Embryonic facial prominence (tissue), 1 donor: ENCODE measurements around the gene CEBPB.

Source experiments
- DNase-seq: peaks from one replicate; pipeline ENCODE4 v3.0.0-alpha.2; 2016; ENCODE audit errors: extremely low spot score

Gene CEBPB

DNA sequence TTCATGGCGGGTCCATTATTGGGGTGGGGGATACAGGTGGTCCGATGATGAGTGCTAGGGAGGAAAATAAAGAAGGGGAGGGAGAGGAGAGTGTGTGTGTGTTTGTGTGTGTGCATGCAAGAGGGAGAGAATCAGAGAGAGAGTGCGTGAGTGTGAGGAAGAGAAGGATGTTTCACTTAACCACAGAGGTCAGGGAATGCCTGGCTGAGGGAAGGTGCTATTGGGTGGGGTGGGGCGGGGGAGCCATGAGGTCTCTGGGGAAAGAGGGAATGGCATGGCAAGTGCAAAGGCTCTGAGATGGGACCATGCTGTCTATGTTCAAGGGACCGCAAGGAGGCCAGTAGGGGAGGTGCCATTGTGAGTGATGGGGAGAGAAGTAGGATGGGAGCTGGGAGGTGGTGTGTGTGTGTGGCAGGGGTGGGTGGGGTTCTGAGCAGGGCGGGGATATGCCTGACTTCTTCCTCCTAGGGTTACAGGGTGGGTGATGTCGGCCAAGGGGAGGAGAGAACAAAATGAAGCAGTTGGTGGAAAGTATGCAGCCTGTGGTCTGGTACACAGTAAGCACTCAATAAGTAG is 23.0 kb downstream of the CEBPB start:
- DNase-seq: no peak

DNA sequence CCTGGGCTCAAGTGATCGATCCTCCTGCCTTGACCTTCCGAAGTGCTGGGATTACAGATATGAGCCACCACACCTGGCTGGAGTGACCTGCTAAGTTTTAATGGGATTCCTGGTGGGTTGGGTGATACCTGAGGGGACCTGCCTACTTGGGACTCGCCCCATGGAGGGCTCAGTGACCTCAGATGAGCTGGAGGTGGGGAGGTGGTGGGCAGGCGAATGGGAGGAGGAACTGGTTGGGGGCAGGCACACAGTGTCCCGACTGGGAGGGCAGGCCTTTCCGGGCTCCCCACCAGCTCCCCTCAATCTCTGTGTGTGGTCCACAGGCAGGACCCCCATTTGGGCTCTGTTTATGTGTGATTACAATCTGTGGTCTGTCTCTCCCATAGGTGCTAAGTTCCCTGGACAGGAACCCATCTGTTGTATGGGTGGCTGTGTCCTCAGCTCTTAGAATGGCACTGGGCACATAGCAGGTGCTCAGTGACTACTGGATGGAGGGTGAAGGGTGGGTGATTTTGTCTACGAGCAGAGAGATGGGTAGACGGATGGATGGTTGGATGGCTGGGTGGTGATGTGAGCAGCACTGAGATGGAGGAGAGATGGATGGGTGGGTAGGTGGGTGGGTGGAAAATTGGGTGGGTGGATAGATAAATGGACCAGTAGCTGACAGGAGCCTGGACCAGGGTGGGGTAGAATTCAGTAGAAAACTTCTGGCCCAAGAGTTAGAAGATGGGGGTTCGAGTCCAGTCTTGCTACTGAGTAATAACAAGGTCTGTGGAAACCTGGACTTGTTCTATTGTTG is 23.8 kb downstream of the CEBPB start:
- DNase-seq: no peak

DNA sequence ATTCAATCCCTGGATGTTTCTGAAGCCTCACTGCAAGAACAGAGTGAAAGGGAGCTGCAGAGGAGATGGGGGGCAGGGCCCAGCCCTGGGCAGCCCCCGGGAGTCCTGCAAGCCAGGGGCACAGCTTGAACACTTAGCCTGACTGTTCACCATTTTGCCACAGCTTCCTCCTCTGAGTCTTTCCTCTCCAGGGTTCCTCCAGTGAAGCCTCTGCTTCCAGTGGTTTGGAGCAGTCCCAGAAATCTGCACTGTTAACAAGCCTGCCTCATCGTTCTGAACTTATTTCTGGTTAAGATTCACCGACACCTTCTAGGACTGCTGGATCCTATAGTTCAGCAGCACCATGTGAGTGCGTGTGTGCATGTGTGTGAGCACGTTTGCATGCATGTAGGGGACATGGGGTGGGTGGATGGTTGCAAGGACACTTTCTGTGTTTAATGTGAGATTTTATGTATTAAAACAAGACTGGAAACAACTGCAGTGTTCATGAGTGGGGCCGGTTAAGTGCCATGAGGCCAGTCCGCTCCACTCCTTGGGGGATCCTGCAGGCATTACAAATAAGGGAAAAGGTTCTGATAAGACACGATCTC is 24.6 kb downstream of the CEBPB start:
- DNase-seq: no peak

DNA sequence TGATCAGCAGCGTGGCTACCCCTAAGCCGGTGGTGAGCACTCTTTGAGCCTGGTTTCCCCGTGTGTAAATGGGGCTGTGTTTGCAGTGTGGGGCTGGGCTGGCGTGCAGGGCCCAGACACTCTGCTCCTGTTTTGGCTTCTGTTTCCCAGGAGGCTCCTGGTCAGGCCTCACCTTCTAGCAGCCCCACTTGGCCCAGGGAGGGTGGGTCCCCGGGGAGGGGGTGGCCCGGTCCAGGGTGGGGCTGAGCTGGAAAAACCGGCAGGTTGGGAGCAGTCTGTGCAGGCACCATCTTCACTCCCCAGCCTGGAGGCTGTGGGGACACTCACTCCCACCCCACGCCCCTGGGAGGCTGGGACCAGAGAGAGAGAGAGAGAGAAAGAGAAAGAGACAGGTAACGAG is 25.3 kb downstream of the CEBPB start:
- DNase-seq: no peak

DNA sequence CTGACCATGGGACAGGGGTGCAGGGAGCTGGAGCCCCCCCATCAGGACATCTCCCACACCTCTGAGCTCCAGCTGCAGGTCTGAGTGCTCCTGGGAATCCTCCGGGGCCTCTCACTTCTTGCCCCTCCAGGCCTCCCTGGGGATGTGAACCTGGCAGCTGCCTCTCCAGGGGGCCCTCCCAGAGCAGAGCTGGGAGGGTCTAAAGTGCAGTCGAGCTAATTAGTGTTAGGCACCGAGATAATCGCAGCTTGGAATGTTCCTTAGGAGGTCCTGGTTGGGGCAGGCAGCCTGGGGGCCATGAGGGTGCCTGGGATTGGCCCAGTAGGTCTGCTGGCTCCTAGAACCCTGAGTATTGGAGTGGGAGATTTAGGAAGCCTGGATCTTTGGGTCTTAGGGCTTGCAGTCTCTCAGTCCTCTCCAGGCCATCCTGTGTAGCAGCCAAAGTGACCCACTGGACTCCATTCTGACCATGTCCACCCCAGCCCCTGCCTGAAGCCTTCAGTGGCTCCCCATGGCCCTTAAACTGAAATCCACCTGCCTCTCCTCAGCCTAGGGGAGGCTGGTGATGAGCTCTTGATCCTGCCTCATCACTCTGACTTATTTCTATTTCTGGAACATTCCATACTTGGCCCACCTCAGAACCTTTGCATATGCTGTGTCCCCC is 26.0 kb downstream of the CEBPB start:
- no peak for DNase-seq

DNA sequence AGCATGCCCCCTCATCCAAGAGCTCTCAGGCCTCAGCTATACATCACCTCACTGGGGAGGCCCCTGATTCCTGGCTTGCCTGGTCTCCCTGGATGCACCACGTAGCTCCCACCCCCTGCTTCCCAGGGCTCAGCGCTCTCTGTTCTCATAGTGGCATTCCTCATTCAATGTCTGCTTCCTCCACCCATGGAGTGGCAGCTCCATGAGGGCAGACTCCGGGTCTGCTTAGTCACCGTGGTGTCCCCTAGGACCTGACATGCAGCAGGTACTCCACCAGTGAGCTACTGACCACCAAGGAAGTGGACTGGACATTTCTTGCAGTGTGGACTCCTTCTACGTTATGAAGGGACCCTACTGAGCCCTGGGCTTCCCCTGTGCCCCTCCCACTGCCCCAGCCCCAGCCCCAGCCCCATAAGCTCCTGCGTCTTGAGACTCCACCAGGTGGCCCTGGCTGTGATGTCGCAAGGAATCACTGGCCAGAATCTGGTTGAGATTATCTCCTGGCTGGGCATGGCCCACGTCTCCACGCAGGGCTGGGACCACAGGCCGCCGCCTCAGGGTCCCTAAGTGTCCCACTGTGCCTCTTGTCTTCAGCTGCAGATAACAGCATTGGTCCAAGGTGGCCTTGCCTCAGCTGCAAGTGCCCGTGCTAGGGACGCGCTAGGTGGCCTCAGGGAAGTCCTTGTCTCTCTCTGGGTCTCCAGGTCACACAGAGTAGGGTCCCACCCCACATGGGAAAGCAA is 26.7 kb downstream of the CEBPB start:
- no peak for DNase-seq

DNA sequence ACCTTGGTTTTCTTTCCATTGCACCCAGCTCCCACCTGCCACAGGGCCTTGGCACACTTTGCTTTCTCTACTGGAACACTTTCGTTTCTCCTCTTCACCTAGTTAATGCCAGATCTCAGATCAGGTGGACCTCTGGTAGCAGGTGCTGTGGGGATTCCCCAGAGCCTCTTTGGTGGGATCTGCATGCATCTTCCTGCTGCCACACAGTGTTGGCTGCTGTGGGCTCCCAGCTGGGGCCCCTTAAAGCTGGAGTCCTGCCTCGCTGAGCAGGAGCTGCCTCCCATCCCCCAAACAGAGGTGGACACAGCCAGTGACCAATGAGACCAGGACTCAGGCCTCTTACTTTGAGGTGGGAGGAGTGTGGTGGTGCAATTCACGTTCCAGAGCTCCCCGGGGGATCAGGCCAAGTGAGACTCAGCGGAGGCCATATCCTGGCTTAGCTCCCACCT is 28.4 kb downstream of the CEBPB start:
- no peak for DNase-seq

DNA sequence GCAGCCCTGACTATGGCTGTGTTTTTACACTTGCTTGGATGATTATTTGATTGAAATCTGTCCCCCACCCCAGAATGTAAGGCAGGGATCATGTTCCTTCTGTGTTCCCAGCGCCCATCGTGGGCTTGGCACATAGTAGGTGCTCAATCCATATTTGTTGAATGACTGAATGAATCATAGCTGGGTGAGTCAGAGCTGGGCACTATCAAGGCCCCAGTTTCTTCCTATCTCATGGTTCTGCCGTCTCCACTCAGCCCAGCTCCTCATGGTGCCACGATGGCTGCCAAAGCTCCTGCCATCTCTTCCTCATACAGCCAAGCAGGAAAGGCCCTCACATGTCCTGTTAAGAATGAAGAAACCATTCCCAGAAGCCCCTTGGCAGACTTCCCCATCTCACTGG is 29.0 kb downstream of the CEBPB start:
- DNase-seq: no peak

DNA sequence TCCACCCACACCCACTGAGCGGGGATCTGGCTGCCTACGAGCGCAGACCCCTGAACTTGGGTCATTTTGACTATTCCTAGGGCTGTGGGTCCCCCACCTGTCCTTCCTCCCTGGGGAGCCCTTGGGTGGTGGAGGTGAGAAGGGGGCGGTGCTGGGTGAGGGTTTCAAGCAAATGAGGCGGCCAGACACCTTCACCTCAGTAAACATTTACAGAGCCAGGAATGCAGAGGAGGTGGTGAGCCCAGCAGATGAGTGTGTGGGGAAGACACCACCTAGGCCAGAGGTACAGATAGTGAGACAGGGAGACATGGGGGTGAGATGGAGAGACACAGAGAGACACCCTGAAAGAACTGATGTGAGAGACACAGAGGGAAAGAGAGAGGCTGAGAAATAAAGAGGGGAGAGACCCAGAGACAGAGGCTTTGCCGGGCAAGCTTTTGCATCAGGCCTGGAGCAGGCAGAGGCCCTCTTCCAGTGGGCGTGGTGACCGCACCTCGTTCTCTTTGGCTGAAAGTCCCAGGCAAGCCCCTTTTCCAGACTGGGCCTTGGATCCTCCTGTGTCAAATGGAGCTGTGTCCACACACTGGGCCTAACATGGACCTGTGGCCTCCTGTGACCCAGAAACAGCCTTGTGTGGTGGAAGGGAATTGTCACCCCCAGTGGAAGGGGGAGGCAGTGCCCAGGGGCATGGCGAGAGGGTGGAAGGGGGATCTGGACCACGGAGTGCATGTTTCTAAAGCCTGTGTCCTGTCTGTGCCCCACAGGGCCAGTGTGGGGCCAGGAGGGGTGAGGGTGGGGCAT is 29.7 kb downstream of the CEBPB start:
- no peak for DNase-seq

DNA sequence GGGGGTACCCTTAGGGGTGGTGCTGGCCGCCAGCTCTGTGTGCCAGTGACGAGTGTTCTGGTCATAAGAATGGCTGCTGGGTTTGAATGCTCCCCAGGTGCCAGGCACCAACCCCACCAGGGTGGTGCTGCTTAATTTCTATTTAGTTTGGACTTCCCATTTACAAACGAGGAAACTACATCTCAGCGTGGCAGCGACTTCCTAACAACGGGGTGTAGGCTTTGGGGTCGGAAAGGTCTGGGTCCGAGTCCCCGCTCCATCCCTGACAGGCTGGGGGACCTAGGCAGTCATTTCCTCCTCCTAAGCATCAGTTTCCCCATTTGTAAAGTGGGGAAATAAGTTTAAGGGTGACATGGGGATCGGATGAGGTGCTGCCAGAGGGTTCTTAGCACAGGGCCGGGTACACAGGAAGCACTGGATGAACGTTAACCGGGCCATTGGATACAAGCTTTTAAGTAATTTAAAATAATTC is 30.3 kb downstream of the CEBPB start:
- no peak for DNase-seq

DNA sequence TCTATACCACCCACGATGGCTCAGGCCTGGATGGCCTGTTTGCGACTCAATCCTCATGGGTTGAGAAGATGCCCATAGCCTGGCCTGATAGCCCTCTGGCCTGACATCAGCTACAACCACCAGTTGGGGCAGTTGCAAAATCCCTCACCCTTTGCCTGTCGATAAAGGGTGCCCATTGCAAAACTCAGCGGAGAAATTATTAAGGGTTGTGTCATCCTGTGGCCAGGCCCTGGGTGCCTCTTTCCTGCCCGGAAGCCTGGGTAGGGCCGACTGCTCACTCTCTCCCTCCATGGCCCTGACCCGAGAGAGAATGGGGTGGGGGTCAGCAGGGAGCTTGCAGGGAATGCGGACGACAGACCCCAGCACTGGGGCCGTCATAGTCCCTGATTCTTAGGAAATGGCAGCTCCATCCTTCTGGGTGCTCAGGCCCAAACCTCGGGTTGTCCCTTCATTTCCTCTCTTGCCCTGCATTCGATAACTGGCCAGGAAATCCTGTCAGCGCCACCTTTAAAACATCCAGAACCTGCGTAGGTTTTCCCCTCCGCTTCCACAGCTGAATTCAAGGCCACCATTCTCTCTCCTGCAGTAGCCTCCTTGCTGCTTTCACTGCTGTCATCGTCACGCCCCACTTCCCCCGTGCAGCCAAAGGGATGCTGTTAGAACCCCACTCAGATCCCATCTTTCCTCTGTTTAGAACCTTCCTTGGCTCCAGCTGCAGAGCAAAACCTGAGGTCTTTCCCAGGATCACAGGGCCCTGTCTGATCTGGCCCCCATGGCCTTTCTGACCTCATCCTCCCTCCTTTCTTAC is 31.1 kb downstream of the CEBPB start:
- DNase-seq: no peak

DNA sequence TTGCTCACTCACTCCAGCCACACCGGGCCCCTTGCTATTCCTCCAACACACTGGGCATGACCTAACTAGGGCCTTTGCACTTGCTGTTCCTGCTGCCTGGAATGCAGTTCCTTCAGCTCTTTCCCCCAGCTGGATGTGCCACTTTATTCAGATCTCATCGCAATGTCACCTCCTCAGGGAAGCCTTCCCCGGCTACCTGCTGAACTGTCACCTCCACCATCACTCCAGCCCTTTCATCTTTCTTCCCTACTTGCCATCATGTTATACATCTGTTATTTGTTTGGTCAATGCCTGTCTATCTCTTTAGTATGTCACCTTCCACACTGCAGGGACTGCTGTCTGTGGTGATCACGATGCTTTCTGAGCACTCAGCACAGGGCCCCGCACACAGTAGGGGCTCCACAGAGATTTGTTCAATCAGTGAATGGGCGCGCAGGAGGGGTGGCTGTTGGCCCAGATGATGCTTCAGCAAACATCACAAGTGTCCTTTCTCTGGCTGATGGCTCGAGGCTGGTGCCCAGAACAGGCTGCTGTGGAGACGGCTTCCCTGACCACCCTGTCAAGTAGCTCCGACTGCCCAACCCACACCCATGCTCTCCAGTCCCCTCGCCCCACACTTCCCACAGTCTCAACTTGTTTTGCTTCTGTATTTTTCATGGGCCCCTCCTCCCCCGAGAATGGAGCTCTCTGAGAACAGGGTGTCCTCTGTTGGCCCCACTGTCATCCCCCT is 31.8 kb downstream of the CEBPB start:
- no peak for DNase-seq

DNA sequence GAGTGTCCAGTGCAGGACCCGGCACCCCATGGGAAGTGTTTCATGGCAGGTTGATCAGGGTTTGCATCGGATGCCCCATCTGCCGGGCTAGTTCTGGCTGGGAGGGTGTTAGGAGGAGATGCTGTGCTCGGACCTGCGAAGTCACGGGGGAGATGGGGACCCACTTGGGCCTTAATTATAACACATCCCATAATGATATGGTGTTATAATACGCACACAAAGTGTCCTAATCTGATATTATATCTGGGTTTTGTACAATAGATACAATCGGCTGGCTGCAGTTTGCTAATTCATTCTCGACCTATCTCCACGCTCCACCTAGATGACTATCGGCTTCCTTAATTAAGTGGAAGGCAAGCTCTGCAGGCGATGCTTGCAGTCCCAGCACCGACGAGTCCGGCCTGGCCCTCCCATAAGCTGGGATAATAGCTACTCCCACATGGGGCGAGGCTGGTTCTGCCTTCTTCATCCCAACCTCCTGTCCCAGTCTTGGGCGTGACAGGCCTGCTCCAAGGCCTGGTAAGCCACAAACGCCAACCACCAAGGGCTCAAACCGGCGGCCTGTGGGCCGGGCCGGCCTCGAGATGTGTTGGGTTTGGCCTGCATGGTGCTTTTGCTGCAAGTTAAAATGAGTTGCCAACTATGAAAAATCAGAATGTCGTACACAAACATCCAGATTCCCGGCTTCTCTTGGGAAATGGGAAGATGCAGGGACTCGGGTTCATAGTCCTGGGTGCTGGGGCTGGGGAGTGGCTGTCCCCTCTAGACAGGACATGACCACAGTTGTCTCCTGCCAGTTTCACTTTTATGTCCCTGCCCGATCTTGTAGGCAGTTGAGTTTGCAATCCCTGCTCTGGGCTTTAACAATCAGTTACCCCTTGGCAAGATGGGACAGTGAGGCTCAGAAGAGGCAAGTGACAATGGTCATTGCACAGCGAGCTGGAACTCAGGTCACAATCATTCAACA is 32.7 kb downstream of the CEBPB start:
- no peak for DNase-seq

DNA sequence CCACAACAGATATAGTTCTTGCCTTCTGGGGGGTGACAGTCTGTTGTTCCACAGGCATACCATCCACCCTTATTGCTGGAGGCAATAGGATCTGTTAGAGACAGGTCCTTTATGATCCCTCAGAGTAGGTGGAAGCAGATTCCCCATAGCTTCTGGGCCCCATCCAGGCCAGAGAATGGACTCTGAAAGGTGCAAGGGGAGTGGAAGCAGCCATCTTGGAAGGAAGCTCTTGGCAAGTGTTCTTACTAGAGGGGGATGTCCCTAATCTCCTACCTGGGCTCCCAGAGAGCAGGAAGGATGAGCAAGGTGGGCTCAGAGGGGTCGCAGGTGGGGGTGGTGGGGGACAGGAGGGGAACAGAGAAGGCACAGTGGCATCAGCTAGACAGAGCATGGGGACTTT is 33.4 kb downstream of the CEBPB start:
- no peak for DNase-seq

DNA sequence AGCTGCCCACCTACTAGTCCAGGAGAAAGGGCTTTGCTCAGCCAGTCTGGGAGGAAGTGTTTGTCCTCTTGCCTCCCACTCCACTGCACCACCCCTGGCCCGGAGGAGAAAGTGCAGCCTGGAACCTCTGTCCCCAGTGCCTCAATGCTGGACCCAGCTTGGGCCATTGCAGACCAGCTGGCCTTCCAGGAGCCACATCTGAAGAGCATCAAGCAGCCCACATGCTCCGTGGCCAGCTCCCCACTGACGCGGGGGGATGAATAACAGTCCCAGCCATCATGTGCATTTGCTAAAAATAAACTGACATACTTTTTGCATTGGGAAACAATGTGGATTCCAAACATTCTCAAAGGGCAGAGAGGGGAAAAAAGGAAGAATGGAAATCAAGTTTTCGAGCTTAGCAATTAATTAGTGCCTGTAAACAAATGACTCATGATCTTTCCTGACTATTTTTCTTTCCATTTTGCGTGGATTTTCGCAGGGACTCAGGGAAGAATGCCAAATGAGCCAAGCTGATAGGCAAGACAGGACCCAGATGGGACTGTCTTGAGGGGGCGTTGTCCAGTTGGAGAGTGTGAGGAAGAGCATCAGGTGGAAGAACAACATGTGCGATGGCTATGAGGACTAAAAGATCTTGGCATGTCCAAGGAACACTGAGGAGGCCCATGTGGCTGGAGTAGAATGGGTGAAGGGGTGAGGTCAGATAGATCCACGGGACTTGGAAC is 34.1 kb downstream of the CEBPB start:
- peak; percentile 20 for DNase-seq

DNA sequence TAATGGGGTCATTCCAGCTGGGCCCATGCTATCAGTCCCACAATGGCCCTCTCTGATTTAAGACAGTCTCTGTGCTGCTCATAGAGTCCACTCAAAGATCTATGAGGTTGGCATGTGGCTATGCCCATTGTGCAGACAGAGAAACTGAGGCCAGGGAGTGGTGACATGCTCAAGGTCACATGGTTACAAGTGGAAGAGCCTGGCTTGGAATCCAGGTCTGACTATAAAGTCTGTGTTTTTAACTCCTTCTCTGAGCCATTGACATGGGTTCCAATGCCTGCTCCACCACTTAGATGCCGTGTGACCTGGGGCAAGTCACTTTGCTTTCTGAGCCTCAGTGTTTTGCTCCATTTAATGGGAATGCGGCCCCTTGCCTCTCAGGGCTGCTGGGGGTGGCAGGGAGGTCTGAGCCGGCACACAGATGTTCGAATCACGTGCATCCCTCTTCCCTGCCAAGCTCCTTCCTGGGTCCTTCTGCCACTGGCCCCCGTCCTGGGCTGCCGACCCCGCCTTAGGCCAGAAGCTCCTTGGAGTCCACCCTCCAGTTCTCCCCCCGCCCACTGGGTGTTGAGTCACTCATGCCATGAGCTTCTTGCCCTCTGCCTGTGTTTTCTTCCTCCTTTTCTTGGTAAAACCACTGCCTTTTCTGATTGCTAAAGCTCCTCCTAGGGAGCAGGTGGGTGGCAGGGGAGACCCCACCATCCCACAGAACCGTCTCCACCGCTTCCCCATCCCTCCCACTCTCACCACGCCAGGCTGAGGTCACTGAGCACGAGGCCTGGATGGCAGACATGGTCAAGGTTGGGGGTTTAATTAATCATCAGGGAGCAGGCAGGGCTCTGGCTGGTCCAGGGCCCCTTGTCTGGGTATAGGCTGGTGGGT is 35.7 kb downstream of the CEBPB start:
- DNase-seq: no peak

DNA sequence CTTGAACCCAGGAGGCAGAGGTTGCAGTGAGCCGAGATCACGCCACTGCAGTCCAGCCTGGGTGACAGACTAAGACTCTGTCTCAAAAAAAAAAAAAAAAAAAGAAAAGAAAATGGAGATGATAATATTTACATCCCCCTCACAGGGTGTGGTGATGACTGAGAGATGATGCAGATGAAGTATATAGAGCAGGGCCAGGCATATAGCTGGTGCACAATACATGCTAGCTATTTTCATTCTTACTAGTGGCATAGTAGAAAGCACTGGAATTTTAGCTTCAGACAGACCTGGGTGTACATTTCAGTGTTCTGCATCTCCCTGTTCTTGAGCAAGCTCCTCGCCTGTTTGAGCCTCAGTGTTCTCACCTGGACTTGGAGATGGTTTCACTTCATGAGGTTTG is 36.9 kb downstream of the CEBPB start:
- no peak for DNase-seq
